HG02610 (cell line): ENCODE data around the gene NKX2-2.

Experiments used
- ATAC-seq: cut with Tn5 transposase; IDR thresholded peaks from one replicate; pipeline ENCODE4 v1.9.1; 2021; ENCODE audit warnings: mild to moderate bottlenecking, moderate library complexity; ENCODE audit not compliant: unreplicated experiment

NKX2-2 gene

DNA sequence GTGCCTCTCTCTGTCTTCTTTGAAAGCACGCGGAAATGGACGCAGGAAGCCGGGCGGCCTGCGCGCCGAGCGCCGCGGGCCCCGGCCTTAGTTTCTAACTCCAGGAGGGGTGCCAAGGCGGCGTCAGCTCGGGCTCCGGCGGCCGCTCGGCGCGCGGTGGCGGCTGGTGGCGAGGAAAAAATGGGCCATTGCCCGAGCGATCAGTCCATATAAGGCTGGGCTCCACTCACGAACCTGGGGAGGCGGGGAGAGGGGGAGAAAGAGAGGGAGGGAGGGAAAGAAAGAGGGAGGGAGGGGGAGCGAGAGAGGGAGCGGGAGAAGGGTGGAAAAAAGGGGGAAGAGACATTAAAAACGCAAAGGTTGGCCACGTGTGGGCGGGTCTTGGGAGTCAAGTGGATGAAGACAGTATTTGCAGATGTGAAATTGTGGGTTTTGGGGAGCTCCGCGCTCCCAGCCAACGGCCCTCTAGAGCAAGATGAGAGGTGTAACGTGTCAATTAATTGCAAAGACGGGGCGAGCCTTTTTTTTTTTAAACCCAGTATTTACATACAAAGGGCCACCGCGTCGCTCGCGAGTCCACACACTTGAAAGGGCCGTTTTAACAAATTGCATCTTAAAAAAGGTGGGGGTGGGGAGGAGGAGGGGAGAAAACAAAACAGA lies at the start of gene NKX2-2:
Gene NKX2-2, minus strand, starts transcription at position 184 of the 660 bp plus-strand sequence. CDS start 395 bp downstream, outside the sequence.
- ATAC-seq, result no peak

DNA sequence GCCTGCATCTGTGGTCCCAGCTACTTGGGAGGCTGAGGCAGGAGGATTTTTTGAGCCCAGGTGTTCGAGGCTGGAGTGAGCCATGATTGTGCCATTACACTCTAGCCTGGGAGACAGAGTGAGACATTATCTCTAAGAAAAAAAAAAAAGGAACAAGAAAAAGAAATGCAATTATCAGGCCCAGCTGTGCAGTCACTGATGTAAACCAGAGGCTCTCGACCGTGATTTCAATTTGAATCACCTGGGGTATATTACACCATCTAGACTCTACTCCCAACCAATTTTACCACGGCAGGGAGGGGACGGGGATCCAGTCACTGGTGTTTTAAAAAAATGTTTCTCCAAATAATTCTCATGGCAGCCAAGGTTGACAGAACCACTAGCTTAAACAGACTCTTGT lies 48.8 kb upstream of the NKX2-2 start:
- no peak for ATAC-seq

DNA sequence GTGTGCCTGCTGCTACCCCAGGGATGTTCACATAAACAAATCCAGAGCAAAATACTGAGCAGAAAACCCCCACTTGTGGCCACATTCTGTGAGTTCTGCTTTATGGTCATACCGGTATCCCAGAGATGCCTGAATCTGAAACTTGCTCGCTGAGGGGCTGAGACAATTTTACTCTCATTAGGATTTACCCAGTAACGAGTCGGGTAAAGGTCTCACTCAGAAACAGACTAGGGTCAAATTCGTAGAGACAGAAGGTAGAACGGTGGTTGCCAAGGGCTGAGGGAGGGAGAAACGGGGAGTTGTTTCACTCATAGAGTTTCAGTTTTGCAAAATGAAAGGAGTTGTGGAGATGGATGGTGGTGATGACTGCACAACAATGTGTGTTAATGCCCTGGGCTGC lies 45.4 kb upstream of the NKX2-2 start:
- ATAC-seq, result peak; percentile 85

DNA sequence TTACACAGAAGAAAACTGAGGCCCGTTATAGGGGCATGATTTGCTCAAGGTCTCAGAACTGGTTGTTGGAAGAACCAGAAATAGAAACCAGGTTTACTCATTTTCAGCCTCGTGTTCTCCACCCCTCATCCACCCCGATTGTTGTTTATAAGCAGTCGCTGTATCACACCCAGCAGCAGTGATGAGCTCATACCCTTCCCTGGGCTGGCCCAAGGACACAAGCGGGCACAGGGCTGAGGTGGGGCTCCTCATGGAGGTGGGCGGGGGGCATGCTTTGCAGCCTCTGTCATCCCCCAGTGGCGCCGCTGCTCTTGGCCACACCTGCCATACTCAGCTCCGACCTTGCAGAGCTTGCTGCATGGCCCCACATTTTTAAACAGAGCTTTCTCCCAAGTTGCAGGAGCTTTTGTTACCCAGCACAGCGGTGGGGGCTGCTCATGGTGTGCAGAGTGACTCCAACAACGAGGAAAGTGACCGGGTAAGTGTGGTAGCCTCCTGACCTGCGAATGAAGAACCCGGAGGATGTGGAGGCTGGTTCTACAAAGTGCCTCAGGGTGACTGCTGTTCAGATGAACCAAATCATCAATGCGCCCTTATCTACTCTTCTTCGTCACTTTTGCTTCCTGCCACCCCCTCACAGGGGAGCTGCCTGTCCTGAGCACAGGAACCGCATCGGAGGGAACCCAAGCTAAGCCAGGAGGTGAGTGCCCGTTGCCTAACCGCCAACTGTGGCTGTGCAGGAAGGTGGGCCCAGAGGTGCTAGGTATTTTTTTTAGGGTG lies 43.6 kb upstream of the NKX2-2 start:
- no peak for ATAC-seq

DNA sequence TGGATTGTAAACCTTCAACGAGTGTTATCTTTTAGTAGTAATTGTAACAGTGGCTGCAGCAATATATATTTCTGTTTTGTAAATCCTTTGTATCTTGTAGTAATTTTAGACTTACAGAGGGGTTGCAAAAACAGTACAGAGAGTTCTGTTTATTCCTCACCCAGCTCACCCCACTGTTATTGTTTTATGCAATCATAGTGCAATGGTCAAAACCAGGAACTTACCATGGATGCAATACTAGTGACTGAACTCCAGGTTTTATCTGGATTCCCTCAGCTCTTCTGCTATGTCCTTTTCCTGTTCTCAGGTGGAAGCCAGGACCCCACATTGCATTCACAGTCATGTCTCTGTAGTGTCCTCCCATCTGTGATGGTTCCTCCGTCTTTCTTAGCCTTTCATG lies 42.5 kb upstream of the NKX2-2 start:
- ATAC-seq, result no peak

DNA sequence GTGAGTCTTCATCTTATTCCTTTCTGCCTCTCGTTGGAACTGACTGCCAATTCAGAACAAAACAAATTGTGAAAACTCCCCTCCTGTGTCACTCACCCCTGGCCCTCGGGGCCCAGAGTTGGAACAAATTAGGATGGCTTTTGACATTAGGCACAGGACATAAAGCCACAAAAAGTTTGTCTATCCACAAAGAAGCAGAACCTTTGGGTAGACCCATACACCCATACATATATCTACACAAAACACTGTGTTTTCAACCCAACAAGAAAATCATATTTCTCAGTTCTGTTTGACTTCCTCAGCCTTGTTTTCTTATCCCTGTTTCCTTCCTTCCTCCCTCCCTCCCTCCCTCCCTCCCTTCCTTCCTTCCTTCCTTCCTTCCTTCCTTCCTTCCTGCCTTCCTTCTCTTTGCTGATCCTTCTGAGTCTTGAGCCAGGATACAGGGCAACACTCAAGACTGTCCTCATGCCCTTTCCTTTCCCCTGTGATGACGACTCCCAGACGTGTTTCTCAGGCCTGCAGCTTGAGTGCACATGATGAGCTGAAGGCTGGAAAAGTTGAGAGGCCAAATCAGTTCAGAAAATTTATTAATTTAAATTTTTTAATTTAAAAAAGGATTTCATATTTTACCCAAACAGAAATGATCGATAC lies 41.7 kb upstream of the NKX2-2 start:
- ATAC-seq, result no peak

DNA sequence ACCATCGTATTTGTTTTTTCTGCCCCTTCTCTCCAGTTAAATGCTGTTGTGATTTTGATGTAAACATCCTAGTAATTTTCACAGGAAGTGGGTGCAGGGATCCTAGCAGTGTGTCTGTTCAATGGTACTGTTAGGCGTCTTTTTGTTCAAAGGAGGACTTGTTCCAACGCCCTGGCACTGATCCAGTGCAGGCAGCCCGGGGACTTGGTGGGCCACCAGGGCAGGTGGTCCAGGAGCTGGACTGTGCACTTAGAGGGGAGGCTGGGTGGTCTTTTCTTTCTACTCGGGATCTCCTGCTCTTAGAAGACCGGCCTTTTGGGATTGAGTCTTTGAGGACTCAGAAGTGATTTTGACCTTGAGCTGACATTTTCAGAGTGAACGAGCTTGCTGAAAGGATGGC lies 41.1 kb upstream of the NKX2-2 start:
- ATAC-seq, result no peak

DNA sequence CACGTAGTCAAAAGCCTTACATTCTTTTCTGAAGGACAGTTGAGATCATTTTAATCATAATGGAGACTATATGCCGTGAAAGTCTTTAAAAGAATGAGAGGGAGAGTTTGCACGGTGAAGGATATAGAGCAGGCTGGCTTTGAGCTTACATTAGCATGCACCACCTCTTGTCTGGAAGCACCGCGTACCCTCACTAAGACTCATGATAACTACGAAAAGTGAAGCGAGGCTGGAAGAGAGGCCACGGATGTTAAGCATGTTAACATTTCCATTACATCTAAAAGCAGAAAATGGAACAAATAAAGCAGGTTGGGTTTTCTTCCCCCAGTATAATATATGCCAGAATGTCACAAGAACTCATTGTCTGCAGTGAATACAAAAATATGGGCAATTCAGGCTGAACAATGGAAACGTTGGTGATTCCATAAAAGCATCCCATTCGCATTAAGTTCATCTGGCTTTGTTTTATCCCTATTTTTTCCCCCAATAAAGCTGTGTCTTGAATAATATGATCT lies 40.6 kb upstream of the NKX2-2 start:
- ATAC-seq, result no peak

DNA sequence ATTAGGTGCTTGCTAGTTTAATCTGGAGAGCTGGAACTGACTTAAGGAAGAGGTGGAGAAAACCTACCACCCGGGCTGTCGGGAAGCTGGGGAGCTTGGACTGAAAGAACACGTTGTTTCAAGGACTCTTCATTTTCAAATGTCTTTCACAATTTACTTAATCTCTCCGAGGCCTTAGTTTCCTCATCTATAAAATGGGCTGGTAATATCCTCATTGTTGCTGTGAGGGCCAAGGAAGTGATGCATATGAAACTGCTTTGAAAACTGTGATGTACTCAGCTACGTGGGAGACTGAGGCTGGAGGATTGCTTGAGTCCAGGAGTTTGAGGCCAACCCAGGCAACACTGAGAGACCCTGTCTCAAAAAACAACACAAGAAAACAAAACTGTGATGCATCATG lies 36.7 kb upstream of the NKX2-2 start:
- no peak for ATAC-seq

DNA sequence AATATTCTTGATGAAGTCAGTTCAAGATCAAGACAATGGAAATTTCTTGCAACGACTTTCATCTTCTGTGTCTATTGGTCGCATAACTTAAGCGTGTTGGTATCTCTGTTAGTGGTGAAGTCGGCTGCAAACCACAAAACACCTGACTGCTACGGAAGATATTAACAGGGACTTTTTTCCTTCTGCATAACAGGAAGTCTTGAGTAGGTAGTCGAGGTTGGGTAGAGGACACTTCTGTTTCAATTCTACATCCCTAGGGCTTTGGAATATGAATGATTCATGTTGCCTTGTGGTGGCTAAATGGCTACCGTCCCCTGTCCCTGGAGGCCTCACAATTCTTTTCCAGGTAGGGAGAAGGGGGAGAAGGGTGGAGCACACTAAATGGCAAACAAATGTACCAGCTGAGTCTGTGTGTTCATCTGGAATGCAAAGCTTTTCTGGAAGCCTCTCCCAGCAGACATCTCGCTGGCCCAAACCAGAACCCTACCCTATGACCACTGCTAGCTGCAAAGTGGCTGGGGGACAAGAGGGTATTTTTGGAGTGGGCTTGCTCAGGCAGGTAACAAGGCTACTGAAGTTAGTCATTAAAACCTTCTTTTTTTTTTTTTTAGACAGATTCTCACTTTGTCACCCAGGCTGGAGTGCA lies 34.6 kb upstream of the NKX2-2 start:
- ATAC-seq, result peak; percentile 80

DNA sequence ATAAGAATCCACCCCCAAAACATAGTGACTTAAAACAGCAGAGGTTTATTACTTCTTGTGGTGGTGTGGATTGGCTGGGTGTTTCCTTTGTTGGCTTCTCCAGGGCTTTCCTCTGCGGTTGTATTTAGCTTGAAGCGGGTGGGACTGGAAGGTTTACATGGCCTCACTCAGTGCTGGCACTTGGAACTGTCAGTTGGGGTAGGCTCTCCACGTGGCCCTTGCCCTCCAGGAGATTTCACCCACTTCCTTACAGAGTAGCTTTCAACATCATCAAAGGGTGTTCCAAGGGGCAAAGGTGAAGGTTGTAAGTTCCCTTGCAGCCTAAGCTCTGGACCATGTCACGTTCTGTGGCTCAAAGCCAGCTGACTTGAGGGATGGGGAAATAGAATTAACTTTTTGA lies 32.5 kb upstream of the NKX2-2 start:
- ATAC-seq, result no peak

DNA sequence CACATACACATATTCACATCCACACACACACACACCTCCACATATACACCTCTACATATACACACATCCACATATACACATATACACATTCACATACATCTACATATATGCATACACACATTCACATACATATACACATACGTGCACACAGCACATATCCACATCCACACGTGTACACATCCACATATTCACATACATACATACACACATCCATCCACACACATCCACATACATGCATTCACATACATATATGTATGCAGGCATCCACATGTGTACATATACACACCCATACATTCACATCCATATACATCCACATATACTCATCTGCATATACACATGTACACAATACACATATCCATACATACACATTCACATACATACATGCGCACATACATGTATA lies 25.6 kb upstream of the NKX2-2 start:
- ATAC-seq, result no peak

DNA sequence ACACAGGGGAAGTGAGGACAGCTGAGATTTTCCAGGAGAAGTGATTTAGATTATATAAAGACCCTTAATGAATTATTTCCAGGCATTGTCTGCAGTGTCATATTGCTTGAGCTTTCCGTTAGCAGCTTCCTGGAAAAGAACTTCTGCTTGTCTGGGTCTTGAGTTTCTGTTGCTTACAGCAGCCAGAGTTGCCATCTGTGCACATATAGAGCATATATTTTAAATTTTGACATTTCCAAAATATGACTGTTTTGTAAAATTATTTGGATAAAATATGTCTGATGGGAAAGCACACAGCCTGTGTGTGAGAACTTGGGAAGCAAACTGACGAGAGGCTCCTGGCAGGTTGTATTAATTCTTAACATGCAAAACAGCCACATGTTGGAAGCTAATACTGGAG lies 21.0 kb upstream of the NKX2-2 start:
- ATAC-seq, result no peak

DNA sequence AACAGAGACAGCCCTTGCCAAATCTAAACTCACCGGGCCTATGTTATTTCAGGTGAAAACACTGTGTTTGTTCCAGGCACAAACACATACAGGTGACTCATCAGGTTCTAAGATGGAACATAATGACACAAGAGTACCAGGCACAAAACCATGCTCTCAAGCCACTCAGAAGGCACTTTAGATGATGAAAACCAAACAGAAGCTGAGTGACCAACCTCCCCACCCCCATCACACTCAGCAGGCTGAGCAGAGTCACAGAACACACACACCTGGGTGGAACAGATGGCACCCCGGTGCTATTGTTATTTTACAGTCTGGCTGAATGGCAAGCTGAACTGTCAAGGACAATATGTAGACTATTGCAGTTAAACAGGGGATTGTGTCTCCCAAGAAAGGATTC lies 20.6 kb upstream of the NKX2-2 start:
- ATAC-seq, result no peak

DNA sequence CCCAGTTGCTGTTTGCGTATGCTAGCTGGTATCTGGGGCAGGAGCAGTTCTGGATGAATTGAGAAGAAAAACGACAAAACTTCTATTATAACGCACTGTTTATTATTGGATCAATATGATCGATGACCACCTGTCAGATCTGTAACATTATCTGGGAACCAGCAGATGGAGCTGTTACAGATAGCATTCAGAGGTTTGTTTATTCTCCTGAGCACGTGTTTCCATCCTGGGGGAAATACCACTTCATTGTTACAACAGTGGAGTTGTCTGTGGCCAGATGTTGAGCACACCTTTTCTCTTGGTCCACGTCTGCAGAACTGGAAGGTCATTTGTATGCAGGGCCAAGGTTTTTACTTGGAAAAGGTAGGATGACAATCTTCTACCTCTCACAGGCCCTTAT lies 16.0 kb upstream of the NKX2-2 start:
- ATAC-seq, result no peak

DNA sequence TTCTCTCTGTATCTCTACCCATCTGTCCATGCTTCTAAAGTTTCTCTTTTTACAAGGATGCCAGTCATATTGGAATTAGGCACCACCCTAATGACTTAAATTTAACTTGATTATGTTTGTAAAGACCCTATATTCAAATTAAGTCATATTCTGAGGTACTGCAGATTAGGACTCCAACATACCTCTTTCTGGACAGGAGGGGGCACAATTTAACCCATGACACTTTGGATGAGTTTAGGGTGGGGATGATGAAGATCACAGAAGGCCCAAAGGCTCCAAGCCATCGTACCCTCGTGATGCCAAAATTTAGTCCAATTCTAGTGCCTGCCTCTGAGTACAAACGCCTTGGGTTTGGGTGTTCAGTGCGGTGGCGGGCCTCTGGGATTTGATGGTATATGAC lies 15.0 kb upstream of the NKX2-2 start:
- ATAC-seq, result no peak

DNA sequence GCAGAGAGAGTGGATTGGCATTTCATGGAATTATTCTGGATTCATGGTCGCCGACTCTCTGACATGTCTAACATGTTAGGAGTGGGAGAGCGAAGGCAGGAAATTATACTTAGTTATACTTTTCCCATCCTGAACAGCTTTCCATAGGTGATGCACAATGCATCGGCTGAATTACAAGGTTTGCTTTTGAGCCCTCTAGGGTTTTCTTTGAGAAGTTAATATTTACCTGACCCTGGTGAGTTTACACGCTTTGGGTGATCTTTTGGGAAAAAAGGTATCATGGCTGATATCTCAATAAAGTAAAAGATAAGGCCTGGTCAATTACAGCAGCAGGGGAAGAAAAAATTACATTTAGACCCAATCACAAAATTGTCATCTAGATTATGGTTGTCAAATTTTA lies 14.0 kb upstream of the NKX2-2 start:
- ATAC-seq, result no peak

DNA sequence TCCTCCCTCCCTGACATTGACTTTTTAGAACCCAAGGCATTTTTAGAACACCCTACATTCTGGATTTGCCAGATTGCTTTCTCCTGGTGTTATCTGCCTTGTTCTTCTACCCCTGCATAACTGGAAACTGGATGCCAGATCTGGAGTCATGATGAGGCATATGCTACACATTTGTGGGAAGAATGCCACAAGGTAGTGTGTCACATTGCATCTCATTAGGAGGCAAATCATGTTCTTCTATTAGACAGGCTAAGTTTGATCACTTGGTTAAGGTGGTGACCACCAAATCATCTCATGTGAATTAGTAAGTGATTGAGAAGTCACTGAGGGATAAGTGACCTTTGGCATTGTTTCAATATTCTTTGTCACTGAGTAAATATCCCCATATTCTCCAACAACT lies 12.9 kb upstream of the NKX2-2 start:
- ATAC-seq, result no peak

DNA sequence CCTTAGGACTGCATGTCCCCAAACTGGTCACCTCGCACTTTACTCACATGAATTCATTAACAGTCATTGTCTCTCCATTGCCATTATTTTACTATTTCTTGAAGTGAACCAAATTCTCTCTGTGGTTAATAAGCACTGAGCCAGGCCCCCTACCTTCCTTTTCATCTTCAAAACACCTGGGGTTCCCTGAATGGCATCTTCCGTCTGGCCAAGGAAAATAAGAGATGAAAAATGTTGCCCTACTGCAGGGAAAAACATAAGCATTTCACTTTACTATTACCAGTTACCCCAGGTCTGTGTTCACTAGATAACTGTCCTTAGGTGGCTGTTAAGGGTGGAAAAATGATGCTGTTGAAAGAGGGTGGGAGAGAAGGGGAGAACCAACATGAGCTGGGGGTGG lies 10.0 kb upstream of the NKX2-2 start:
- no peak for ATAC-seq

DNA sequence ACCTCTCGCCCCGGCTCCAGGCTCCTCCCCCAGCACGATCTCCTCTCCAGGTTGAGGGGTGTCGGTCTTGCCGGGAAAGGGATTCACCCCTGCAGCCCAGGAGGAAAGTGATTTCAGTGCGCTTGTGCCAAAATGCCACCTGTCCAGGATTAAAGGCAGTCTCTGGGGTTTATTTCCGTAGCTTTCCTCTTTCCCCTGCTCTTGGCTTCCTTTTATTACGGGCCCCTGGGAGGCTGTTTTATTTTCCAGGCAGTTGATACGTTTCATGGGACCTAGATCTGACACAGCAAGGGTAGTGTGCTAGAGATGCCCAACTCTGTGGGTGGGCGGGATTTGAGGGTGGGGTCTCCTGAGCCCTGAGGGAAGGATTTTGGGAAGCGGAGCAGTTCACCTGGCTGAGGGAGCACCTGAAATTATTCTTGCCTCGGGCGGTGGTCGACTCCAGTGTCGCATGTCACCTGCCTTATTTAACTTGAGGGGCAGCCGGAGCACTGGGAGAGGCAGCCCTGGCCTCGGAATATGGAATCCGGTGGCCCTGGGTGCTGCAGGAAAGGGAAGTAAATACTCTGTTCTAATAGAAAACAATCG lies 9.5 kb upstream of the NKX2-2 start:
- no peak for ATAC-seq
